Breast epithelium (tissue), 3 donors: Measurements from ENCODE around the gene NTSR2.

Experiments
- POLR2AphosphoS5 ChIP-seq, 3 donors: sonication (generic); formaldehyde crosslinking; IDR thresholded peaks; one replicate each; pipeline ENCODE4 v1.6.1; 2017; ENCODE audit warnings: antibody characterized with exemption in 3 of 3
- TF ChIP-seq, protein P1 (sequence below), 3 donors: fragments of 450-650 bp; IDR thresholded peaks; one replicate each; pipeline ENCODE4 v1.5.1; 2016 to 2017; ENCODE audit warnings: antibody characterized with exemption in 3 of 3, mild to moderate bottlenecking in 3 of 3, moderate library complexity in 3 of 3

DNA sequence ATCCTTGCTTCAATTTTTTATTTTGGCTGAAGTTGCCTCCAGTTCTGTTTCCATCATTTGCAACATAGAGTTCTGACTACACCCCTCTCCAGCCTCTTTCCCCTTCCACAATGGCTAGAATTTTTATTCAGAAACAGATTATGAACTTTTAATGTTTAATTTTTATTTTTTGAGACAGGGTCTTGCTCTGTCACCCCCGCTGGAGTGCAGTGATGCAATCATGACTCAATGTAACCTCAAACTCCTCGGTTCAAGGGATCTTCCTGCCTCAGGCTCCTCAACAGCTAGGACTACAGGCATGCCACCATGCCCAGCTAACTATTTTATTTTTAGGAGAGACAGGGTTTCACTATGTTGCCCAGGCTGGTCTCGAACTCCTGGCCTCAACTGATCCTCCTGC is 2.8 kb downstream of the NTSR2 start:
- TF ChIP-seq, protein P1, sequence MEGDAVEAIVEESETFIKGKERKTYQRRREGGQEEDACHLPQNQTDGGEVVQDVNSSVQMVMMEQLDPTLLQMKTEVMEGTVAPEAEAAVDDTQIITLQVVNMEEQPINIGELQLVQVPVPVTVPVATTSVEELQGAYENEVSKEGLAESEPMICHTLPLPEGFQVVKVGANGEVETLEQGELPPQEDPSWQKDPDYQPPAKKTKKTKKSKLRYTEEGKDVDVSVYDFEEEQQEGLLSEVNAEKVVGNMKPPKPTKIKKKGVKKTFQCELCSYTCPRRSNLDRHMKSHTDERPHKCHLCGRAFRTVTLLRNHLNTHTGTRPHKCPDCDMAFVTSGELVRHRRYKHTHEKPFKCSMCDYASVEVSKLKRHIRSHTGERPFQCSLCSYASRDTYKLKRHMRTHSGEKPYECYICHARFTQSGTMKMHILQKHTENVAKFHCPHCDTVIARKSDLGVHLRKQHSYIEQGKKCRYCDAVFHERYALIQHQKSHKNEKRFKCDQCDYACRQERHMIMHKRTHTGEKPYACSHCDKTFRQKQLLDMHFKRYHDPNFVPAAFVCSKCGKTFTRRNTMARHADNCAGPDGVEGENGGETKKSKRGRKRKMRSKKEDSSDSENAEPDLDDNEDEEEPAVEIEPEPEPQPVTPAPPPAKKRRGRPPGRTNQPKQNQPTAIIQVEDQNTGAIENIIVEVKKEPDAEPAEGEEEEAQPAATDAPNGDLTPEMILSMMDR (IDR thresholded peaks at IDR 0.05) = no peak
- TF ChIP-seq POLR2AphosphoS5 (IDR thresholded peaks at IDR 0.05) = no peak
